PFSK-1 (cell line): Measurements from ENCODE around the gene VAT1.

Experiments
- POLR2AphosphoS5 ChIP-seq: IDR thresholded peaks from 2 replicates; pipeline ENCODE4 v1.6.1; 2012; ENCODE audit warnings: low read depth, mild to moderate bottlenecking, control low read depth, low read length, moderate library complexity
- SIN3A ChIP-seq: IDR thresholded peaks from 2 replicates; pipeline ENCODE4 v1.6.1; 2012; ENCODE audit warnings: mild to moderate bottlenecking, low read length, moderate library complexity, borderline replicate concordance; ENCODE audit not compliant: insufficient read depth
- TAF1 ChIP-seq: IDR thresholded peaks from 2 replicates; pipeline ENCODE4 v1.6.1; 2012; ENCODE audit warnings: low read length, control low read depth, borderline replicate concordance; ENCODE audit not compliant: insufficient read depth

DNA sequence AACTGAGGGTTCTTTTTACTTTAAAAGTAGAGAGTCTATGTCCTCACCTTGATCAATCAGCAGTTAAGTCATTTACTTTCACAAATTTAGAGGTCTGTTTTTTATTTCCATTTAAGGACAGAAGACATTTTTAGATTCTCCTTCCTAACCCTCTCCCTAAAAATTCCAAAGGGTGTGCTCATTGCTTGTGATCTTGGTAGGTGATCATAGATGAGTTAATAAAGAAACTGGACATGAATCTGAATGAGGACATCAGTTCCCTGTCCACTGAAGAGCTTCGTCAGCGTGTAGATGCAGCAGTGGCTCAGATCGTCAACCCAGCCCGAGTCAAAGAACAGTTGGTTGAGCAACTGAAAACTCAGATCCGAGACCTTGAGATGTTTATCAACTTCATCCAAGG is 33.0 kb downstream of the VAT1 start:
- TF ChIP-seq POLR2AphosphoS5 (no peak), SIN3A (no peak), TAF1 (no peak)
